Right renal pelvis (tissue), 4 donors: ENCODE results near the gene CYLD. TPM values are rescaled to one million over a fixed set of nuclear protein-coding genes. Genes with fewer than 3 reads are reported as not detected.

Experiments used
- DNase-seq, 4 donors: peaks; one replicate each; pipeline ENCODE4 v3.0.0-alpha.2; 2013; ENCODE audit warnings: low read depth in 4 of 4, low spot score in 3 of 4, missing footprints in 1 of 4
- polyA plus RNA-seq, 4 donors: library from polyadenylated mRNA; unstranded; fragments of 120-200 nt; gene quantifications; one replicate each; pipeline ENCODE4 v1.2.1, GENCODE V29; 2013; ENCODE audit not compliant: insufficient read length in 4 of 4

Gene CYLD
- polyA plus RNA-seq, 4 donors = 20.4 to 32.0 (median 26.8) TPM

DNA sequence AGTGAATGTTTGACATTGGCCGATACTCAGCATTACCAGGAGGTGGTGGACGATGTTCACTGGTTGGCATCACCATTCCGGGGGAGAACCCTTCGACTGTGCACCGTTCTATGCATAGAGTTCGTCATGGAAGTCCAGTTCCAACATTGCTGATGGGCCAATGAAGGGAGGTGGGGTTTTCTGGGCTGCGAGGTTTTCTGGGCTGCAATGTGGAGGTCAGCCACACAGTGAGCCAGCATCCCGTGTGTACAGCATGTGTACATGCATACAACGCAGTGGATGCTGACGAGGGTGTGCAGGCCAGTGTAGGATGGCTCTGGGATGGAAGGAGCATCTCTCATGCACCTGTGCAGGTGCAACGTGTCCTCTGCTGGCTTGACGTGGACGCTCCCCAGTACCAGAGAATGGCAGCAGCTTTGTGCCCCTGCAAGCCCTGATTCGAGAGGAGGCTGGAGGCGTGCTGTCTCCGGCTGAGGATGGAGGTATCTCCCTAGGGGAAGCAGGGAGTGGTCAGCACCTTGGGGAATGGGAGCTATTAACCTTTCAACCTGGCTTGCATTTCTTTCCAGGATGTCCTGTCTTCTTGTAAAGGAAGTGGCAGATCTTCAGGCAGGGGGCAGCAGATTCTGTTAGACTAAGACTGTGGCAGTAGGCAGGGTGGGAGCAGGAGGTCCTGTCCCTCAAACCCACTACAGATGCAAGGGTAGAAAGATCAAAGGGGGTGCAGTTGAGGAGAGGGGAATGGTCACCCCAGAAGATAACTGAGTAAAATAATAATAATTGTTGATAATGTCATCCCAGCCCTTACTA is 98.2 kb downstream of the CYLD start:
- no peak for DNase-seq

DNA sequence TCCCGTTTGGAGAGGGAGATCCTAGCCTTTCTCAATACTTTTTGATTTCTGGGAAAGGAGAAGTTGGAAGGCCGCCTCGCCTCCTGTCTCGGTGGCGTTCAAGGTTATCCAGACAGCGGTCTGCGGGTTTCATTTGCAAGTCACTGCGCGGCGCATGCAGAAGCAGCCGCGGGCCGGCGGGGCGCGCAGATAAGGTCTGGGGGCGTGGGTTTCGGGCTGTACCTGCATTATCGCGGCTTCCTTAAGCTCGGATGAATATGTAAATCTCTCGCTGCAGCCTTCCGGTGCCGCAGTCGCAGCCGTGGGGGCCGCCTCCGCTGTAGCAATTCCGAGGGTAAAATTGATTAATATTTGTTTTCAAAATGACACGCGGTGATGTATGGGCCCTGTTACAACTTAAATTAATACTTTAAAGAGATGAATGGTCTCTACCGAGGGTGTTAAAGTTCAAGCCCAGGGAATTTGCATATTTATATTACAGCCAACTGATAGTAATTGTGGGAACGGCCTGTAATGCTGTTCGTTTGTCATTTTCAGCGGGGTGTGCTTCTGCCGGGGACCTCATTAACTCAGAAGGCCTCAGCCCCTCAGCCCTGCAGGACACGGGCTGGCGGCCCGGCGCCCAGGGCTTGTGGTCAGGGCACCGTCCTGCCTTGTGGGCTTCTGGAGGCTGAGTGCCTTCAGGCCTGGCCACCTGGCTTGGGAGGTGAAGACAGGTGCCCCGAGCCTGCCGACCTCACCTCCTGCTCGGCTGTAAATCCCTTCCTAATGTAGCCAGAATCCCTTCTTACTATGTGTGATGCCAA is 99.4 kb downstream of the CYLD start:
- DNase-seq = no peak

- DNase-seq = no peak
Observed at GRCh38 chr16:50842013-50842505, 100.2 kb downstream of the CYLD start.

DNA sequence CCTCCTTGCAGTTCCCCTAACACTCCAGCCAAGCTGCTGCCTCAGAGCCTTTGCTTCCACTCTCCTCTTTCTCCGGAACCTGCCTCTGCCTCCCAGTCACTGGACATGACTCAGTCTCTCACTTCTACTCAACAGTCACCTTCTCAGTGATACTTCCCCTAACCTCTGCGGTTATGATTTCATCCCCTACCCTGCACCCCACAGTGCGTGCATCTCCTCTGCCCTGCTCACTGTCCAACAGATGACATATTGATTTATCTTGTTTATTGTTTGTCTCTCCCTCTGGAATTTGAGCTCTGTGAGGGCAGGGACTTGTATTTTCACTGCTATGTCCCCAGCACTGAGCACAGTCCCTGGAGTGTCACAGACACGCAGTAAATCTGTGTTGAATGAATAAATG is 100.7 kb downstream of the CYLD start:
- DNase-seq = no peak

- DNase-seq = no peak
Observed at GRCh38 chr16:50844840-50845239, 103.0 kb downstream of the CYLD start.

DNA sequence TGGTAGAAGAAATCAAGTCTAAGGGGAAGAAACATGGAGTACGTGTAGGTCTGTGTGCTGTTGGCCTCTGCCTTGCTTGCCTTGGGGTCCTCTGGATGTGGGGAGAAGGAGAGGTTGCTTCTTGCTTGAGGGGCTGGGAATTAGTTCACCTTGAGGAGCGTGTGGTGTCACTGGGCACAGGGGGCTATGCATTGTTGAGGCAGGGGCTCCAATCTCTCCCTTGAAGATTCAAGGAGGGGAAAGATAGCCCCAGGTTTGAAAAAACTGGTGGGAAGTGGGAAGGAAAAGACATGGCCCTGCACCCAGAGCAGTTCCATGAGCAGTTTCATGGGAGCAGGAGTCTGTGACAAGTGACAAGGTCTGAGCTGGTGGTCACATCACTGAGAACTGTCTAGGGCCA is 103.4 kb downstream of the CYLD start:
- no peak for DNase-seq

DNA sequence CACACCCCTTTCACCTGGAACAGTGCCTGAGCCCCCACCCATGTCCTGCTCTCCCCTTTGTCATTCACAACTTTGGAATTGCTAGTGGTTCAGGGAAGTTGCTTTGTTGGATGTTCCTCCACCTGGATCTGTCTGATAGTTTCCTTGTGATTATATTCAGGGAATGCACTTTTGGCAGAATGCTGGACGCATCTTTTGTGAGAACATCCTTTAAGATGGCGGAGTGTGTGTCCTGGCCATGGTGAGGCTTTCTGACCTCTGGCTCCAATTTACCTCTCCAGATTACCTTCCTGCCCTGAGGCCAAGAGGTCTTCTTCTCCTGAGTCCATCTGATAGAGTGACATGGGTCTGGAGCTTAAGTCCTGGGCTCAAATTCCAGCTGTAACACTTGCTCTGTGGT is 104.6 kb downstream of the CYLD start:
- no peak for DNase-seq

DNA sequence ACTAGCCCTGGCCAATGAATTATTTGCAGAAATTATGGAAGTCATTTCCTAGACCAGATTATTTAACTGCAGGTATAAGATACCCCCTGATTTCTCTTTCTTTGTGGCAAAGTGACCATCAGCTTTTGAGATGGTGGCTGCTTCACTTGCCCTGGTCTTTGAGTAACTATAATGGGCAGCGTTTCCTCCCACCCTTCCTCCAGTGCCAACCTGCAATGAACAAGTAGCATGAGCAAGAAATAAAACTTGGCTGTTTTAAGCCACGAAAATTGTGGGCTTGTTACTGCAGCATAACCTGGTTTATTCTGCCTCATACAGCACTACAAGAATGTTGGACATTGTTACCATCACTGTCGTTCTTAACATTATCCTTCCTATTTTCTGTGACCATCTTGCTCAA is 105.3 kb downstream of the CYLD start:
- no peak for DNase-seq

DNA sequence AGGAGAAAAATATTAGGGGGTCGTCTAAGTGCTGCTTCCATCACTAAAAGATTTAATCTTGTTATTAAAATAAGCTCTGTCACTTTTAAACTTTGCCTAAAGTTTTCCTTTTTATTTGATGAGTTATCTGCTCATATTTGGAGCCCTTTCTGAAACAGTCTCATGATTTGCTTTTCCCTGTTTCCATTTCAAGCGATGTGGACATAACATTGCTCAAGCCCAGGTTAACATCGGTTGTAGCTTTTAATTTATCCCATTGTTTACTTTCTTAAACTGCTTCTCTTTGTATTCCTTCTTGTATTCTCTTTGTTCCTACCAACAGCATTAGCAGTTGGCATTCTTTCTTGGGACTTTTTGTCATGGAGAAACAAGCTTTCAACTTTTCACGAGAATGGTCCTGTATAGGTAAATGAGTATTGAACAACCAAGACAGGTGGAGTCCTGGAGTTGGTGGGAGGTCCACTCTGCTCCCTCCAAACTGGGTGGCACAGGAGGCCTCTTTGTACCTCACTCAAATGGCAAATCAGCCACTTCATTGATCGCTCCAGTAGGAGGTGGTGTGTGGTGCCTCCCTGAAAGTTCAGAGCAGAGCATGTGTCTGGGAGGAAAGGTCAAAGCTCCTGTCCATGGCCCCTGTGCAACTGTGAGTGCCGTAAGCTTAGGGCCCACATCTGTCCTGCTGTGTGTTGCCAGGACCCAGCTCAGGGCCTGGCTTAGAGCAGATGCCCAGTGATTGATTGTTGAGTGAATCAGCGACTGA is 107.0 kb downstream of the CYLD start:
- DNase-seq = no peak

Other genes with a start within 250 kb of the CYLD start
- 10 to 100 TPM; 10.3 to 13.1 (median 12.0) TPM for gene NKD1, start 193.7 kb upstream of the CYLD start, polyA plus RNA-seq
- gene SNX20, start 60.8 kb upstream of the CYLD start, polyA plus RNA-seq = under 1 TPM; 0.43 to 0.59 (median 0.51) TPM
- gene NOD2, start 48.5 kb upstream of the CYLD start, polyA plus RNA-seq = under 1 TPM; 0.30 to 0.81 (median 0.47) TPM